HAP-1 (cell line): Measurements from ENCODE around the gene CHST1.

Experiments
- DNase-seq, 2 experiments: peaks; one replicate each; pipeline ENCODE4 v3.0.0-alpha.2; 2016 to 2020; ENCODE audit warnings: low spot score in 2 of 2
- H3K27me3 ChIP-seq: fragments of 250-450 bp; sonication (Bioruptor Pico); 2 replicates; pipeline ENCODE4 v1.5.1; 2020; ENCODE audit warnings: low read depth, mild to moderate bottlenecking, moderate library complexity
- H3K36me3 ChIP-seq: fragments of 250-450 bp; sonication (Bioruptor Pico); replicated peaks from 2 replicates; pipeline ENCODE4 v1.5.1; 2020; ENCODE audit warnings: mild to moderate bottlenecking
- H3K4me1 ChIP-seq: fragments of 250-450 bp; sonication (Bioruptor Pico); 2 replicates; pipeline ENCODE4 v1.5.1; 2020; ENCODE audit warnings: mild to moderate bottlenecking
- H3K4me3 ChIP-seq: fragments of 250-450 bp; sonication (Bioruptor Pico); 2 replicates; pipeline ENCODE4 v1.5.1; 2020; ENCODE audit warnings: mild to moderate bottlenecking, moderate library complexity
- H3K9me3 ChIP-seq: fragments of 250-450 bp; sonication (Bioruptor Pico); 2 replicates; pipeline ENCODE4 v1.5.1; 2020; ENCODE audit warnings: mild to moderate bottlenecking, moderate library complexity
- in situ Hi-C: fragments of 300-500 bp; cut with MboI; formaldehyde crosslinking; loops from 3 replicates; pipeline ENCODE4 v1.14.3; 2020; ENCODE audit warnings: low sequenced_read_pairs, inconsistent platforms, mixed read lengths

CHST1 gene

DNA sequence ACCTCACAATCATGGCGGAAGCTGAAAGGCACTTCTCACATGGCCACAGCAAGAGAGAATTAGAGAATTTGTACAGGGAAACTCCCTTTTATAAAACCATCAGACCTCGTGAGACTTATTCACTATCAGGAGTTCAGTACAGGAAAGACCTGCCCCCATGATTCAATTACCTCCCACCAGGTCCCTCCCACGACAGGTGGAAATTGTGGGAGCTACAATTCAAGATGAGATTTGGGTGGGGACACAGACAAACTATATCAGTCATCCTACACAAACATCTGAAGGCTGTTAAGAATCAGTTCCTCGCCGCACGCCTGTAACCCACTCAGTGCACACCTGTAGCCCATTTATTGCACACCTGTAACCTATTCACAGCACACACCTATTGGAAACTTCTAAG lies 39.8 kb downstream of the CHST1 start:
- no peak for DNase-seq
- H3K4me3 ChIP-seq: no peak overlapping the region

GRCh38 chr11:45624095-45624494 lies 41.3 kb downstream of the CHST1 start:
- no peak for DNase-seq
- no peaks in the 10 kb centered on the region for H3K36me3 ChIP-seq
- no peaks in the 10 kb centered on the region for H3K9me3 ChIP-seq
- in situ Hi-C loops: no loop called here
- H3K27me3 ChIP-seq: 0 out of 2 replicates have a peak, but pooled peaks cover 4% of the 10 kb centered on the region
- H3K4me1 ChIP-seq: no peaks in the 10 kb centered on the region
- no peak overlapping the region for H3K4me3 ChIP-seq

More for the DNA sequence above, 39.8 kb downstream of the CHST1 start:
- no peaks in the 10 kb centered on the region for H3K4me1 ChIP-seq
- 0 out of 2 replicates have a peak, but pooled peaks cover 4% of the 10 kb centered on the region for H3K27me3 ChIP-seq
- no peaks in the 10 kb centered on the region for H3K36me3 ChIP-seq
- in situ Hi-C loops: no loop called here
- no peaks in the 10 kb centered on the region for H3K9me3 ChIP-seq

GRCh38 chr11:45622861-45623260 lies 42.6 kb downstream of the CHST1 start:
- H3K4me3 ChIP-seq: no peak overlapping the region
- no peaks in the 10 kb centered on the region for H3K4me1 ChIP-seq
- no peak for DNase-seq
- in situ Hi-C loops: no loop called here
- no peaks in the 10 kb centered on the region for H3K9me3 ChIP-seq
- no peaks in the 10 kb centered on the region for H3K36me3 ChIP-seq
- 0 out of 2 replicates have a peak, but pooled peaks cover 4% of the 10 kb centered on the region for H3K27me3 ChIP-seq

DNA sequence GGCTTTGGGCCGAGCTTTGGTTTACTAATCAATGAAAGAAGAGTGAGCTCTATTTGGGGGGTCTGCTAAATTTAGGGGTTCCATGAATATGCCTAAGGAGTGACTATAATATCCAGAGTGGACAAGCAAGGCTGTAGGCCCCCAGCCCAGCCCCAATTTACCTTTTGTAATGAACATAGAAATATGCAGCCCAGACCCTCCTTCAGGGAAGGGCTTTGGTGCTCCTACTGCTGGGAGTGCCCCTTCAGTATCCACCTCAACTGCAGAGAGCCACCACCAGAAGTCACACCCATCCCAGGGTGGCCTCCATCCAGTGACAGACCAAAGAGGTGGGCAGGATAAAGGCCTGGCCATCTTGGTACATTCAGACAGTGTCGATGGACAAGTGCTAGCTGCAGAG lies 43.1 kb downstream of the CHST1 start:
- Histone ChIP-seq H3K9me3 (no peaks in the 10 kb centered on the region), H3K4me1 (no peaks in the 10 kb centered on the region), H3K27me3 (0 out of 2 replicates have a peak, but pooled peaks cover 4% of the 10 kb centered on the region), H3K36me3 (no peaks in the 10 kb centered on the region), H3K4me3 (no peak overlapping the region)
- no peak for DNase-seq
- in situ Hi-C loops: no loop called here

DNA sequence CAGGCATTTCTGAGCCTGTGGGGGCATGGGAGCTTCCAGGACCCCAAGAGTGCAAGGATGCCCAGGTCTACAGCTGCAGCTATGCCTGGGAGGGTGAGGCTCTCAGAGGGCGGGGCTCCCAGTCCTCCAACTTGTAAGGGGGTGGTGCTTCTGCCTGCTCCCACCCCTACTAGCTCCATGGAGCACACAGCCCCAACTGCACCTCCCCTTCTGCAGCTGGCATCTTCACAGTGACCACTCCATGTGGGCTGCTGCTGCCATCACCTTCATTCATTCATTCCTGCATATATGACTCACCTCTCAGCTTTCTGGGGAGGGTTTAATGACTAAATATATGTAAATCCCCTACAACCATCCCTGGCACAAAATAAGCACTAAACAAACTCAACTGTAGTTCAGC lies 43.8 kb downstream of the CHST1 start:
- H3K4me1 ChIP-seq: no peaks in the 10 kb centered on the region
- DNase-seq: no peak
- H3K36me3 ChIP-seq: no peaks in the 10 kb centered on the region
- in situ Hi-C loops: no loop called here
- 0 out of 2 replicates have a peak, but pooled peaks cover 4% of the 10 kb centered on the region for H3K27me3 ChIP-seq
- no peaks in the 10 kb centered on the region for H3K9me3 ChIP-seq
- H3K4me3 ChIP-seq: no peak overlapping the region

DNA sequence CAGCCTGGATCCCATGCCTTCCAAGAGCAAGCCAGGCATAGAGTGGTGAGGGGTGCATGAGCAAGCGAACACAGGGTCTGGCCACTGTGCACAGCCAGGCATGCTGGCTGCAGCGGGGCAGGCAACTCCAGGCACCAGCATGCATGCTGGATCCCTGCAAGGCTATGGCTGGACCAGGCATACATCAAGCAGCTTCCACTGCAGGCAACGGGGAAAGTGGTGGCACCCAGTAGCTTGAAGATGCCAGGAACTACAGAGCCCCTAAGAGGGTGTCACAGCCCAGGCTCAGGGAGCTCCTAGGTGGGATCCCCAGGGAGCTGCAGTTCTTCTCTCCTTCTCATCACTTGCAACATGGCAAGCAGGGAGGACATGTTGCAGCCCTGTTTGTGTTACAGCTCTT lies 45.2 kb downstream of the CHST1 start:
- DNase-seq: no peak
- Histone ChIP-seq H3K27me3 (0 out of 2 replicates have a peak, but pooled peaks cover 4% of the 10 kb centered on the region), H3K4me3 (no peak overlapping the region), H3K9me3 (no peaks in the 10 kb centered on the region), H3K4me1 (no peaks in the 10 kb centered on the region), H3K36me3 (no peaks in the 10 kb centered on the region)
- in situ Hi-C loops: no loop called here

GRCh38 chr11:45618897-45619296 lies 46.5 kb downstream of the CHST1 start:
- Histone ChIP-seq H3K36me3 (no peaks in the 10 kb centered on the region), H3K4me1 (no peaks in the 10 kb centered on the region), H3K4me3 (no peak overlapping the region), H3K27me3 (no peaks in the 10 kb centered on the region), H3K9me3 (no peaks in the 10 kb centered on the region)
- no peak for DNase-seq
- in situ Hi-C loops: no loop called here

- in situ Hi-C loops: no loop called here
Observed at GRCh38 chr11:45617871-45618601, 47.4 kb downstream of the CHST1 start.

GRCh38 chr11:45616802-45617549 lies 48.4 kb downstream of the CHST1 start:
- Histone ChIP-seq H3K4me3 (no peak overlapping the region), H3K27me3 (no peaks in the 10 kb centered on the region), H3K36me3 (no peaks in the 10 kb centered on the region), H3K9me3 (no peaks in the 10 kb centered on the region), H3K4me1 (no peaks in the 10 kb centered on the region)
- in situ Hi-C loops: no loop called here
- DNase-seq: no peak

More at GRCh38 chr11:45617871-45618601, 47.4 kb downstream of the CHST1 start:
- Histone ChIP-seq H3K9me3 (no peaks in the 10 kb centered on the region), H3K4me3 (no peak overlapping the region), H3K4me1 (no peaks in the 10 kb centered on the region), H3K36me3 (no peaks in the 10 kb centered on the region), H3K27me3 (no peaks in the 10 kb centered on the region)
- DNase-seq: no peak

DNA sequence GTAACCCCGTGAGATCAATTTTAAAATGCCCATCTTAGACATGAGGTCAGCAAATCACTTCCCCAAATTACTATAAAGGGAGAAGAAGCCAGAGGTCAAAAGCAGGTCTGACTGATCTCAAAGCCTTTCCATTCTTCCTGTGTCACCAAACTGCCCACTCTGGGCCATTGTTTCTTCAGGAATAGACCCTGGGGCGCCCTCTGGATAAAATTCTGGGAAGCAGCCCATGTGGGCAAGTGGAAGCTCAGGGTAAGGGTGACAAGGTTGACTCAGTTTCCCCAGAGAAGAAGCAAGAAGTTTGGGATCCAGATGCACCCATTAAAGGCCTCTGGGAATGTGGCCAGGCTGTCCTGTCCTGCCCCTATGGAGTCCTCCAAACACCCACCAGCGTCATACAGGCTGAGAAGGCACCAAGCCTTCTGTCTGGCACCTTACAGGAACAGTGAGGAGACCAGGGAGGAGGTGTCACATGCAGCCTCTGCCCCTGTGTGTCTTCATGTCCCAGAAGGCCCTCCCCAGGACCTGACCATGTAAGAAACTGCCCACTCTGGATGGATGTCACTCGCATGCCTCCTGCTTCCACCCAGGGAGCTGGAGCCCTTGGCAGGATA lies 50.1 kb downstream of the CHST1 start:
- in situ Hi-C loops: no loop called here

GRCh38 chr11:45614196-45614828 lies 51.1 kb downstream of the CHST1 start:
- in situ Hi-C loops: no loop called here
- DNase-seq: no peak
- Histone ChIP-seq H3K4me3 (no peak overlapping the region), H3K9me3 (no peaks in the 10 kb centered on the region), H3K36me3 (no peaks in the 10 kb centered on the region), H3K4me1 (no peaks in the 10 kb centered on the region), H3K27me3 (no peaks in the 10 kb centered on the region)

More for the DNA sequence above, 50.1 kb downstream of the CHST1 start:
- no peak for DNase-seq
- Histone ChIP-seq H3K27me3 (no peaks in the 10 kb centered on the region), H3K4me1 (no peaks in the 10 kb centered on the region), H3K4me3 (no peak overlapping the region), H3K9me3 (no peaks in the 10 kb centered on the region), H3K36me3 (no peaks in the 10 kb centered on the region)

- no peak for DNase-seq
- Histone ChIP-seq H3K4me3 (no peak overlapping the region), H3K36me3 (no peaks in the 10 kb centered on the region), H3K4me1 (no peaks in the 10 kb centered on the region), H3K27me3 (peaks cover 3% of the 10 kb centered on the region; the same call in 1 of the 2 replicates), H3K9me3 (no peaks in the 10 kb centered on the region)
- in situ Hi-C loops: no loop called here
Observed at GRCh38 chr11:45610627-45611026, 54.8 kb downstream of the CHST1 start.

GRCh38 chr11:45609902-45610301 lies 55.5 kb downstream of the CHST1 start:
- in situ Hi-C loops: no loop called here
- H3K4me1 ChIP-seq: no peaks in the 10 kb centered on the region
- no peak overlapping the region for H3K4me3 ChIP-seq
- H3K9me3 ChIP-seq: no peaks in the 10 kb centered on the region
- H3K36me3 ChIP-seq: no peaks in the 10 kb centered on the region
- H3K27me3 ChIP-seq: peaks cover 7% of the 10 kb centered on the region; the same call in 1 of the 2 replicates
- DNase-seq: no peak
